ENCODE measurements around the gene PKNOX1. TPM values are rescaled to one million over a fixed set of nuclear protein-coding genes. Genes with fewer than 3 reads are reported as not detected.
A peak's percentile ranks its signal among the peaks of the same experiment; 100 is the strongest.
"Not testable (repeated sequence)": the region's sequence is repeated elsewhere in the genome, so short reads cannot be mapped to it uniquely, and the experiment has no call there.

Gene PKNOX1
- total RNA-seq, 1 experiment from 2014 or later: 16.5 TPM

- ATAC-seq; in situ Hi-C loops (cut with HindIII; ENCODE audit: low pct_unique_long_range_greater_than_20kb, low sequenced_read_pairs); DNase-seq (ENCODE audit: low read depth, low spot score); intact Hi-C loops (cut with micrococcal nuclease; ENCODE audit: unreplicated experiment); H3K4me3 ChIP-seq (ENCODE audit: low read depth in 2 of 2, low read length in 2 of 2); POLR2A ChIA-PET; H3K9me3 ChIP-seq (ENCODE audit: control insufficient read depth, insufficient read depth, low read depth, low read length); H3K4me1 ChIP-seq (ENCODE audit: control insufficient read depth, insufficient read depth, low read length); H3K36me3 ChIP-seq (ENCODE audit: control insufficient read depth, insufficient read depth, low read length); H3K27ac ChIP-seq (ENCODE audit: low read length); CTCF ChIA-PET; H3K27me3 ChIP-seq (ENCODE audit: control insufficient read depth, insufficient read depth, low read length): not testable (repeated sequence)
- TSS peak; percentile 71 for BruUV-seq (replicated peaks)
These were observed 78.8 kb downstream of the PKNOX1 start for GRCh38 chr21:43053112-43053511.

- intact Hi-C loops (cut with micrococcal nuclease; ENCODE audit: unreplicated experiment): not testable (repeated sequence)
These were observed 88.7 kb downstream of the PKNOX1 start for GRCh38 chr21:43062955-43063664.

GRCh38 chr21:43064265-43064917 lies 90.0 kb downstream of the PKNOX1 start:
- H3K4me3 ChIP-seq (ENCODE audit: low read depth in 2 of 2, low read length in 2 of 2); POLR2A ChIA-PET; CTCF ChIA-PET; H3K9me3 ChIP-seq (ENCODE audit: control insufficient read depth, insufficient read depth, low read depth, low read length); H3K36me3 ChIP-seq (ENCODE audit: control insufficient read depth, insufficient read depth, low read length); in situ Hi-C loops (cut with HindIII; ENCODE audit: low pct_unique_long_range_greater_than_20kb, low sequenced_read_pairs); BruUV-seq (replicated peaks); intact Hi-C loops (cut with micrococcal nuclease; ENCODE audit: unreplicated experiment); H3K4me1 ChIP-seq (ENCODE audit: control insufficient read depth, insufficient read depth, low read length); H3K27me3 ChIP-seq (ENCODE audit: control insufficient read depth, insufficient read depth, low read length); H3K27ac ChIP-seq (ENCODE audit: low read length); ATAC-seq; DNase-seq (ENCODE audit: low read depth, low spot score): not testable (repeated sequence)

More at GRCh38 chr21:43062955-43063664, 88.7 kb downstream of the PKNOX1 start:
- H3K36me3 ChIP-seq (ENCODE audit: control insufficient read depth, insufficient read depth, low read length); POLR2A ChIA-PET; in situ Hi-C loops (cut with HindIII; ENCODE audit: low pct_unique_long_range_greater_than_20kb, low sequenced_read_pairs); BruUV-seq (replicated peaks); ATAC-seq; H3K4me3 ChIP-seq (ENCODE audit: low read depth in 2 of 2, low read length in 2 of 2); H3K4me1 ChIP-seq (ENCODE audit: control insufficient read depth, insufficient read depth, low read length); H3K27ac ChIP-seq (ENCODE audit: low read length); H3K27me3 ChIP-seq (ENCODE audit: control insufficient read depth, insufficient read depth, low read length); CTCF ChIA-PET; DNase-seq (ENCODE audit: low read depth, low spot score); H3K9me3 ChIP-seq (ENCODE audit: control insufficient read depth, insufficient read depth, low read depth, low read length): not testable (repeated sequence)

- in situ Hi-C loops (cut with HindIII; ENCODE audit: low pct_unique_long_range_greater_than_20kb, low sequenced_read_pairs); BruUV-seq (replicated peaks); intact Hi-C loops (cut with micrococcal nuclease; ENCODE audit: unreplicated experiment); POLR2A ChIA-PET; H3K9me3 ChIP-seq (ENCODE audit: control insufficient read depth, insufficient read depth, low read depth, low read length); CTCF ChIA-PET; H3K27me3 ChIP-seq (ENCODE audit: control insufficient read depth, insufficient read depth, low read length); H3K4me3 ChIP-seq (ENCODE audit: low read depth in 2 of 2, low read length in 2 of 2); H3K27ac ChIP-seq (ENCODE audit: low read length); ATAC-seq; H3K4me1 ChIP-seq (ENCODE audit: control insufficient read depth, insufficient read depth, low read length); DNase-seq (ENCODE audit: low read depth, low spot score); H3K36me3 ChIP-seq (ENCODE audit: control insufficient read depth, insufficient read depth, low read length): not testable (repeated sequence)
These were observed 91.6 kb downstream of the PKNOX1 start for GRCh38 chr21:43065991-43066390.

- in situ Hi-C loops (cut with HindIII; ENCODE audit: low pct_unique_long_range_greater_than_20kb, low sequenced_read_pairs); DNase-seq (ENCODE audit: low read depth, low spot score); H3K4me3 ChIP-seq (ENCODE audit: low read depth in 2 of 2, low read length in 2 of 2); H3K4me1 ChIP-seq (ENCODE audit: control insufficient read depth, insufficient read depth, low read length); ATAC-seq; POLR2A ChIA-PET; H3K27ac ChIP-seq (ENCODE audit: low read length); intact Hi-C loops (cut with micrococcal nuclease; ENCODE audit: unreplicated experiment); CTCF ChIA-PET; H3K27me3 ChIP-seq (ENCODE audit: control insufficient read depth, insufficient read depth, low read length); H3K36me3 ChIP-seq (ENCODE audit: control insufficient read depth, insufficient read depth, low read length); H3K9me3 ChIP-seq (ENCODE audit: control insufficient read depth, insufficient read depth, low read depth, low read length); BruUV-seq (replicated peaks): not testable (repeated sequence)
These were observed 92.3 kb downstream of the PKNOX1 start for GRCh38 chr21:43066690-43067089.

GRCh38 chr21:43068065-43068464 lies 93.7 kb downstream of the PKNOX1 start:
- H3K9me3 ChIP-seq (ENCODE audit: control insufficient read depth, insufficient read depth, low read depth, low read length); DNase-seq (ENCODE audit: low read depth, low spot score); in situ Hi-C loops (cut with HindIII; ENCODE audit: low pct_unique_long_range_greater_than_20kb, low sequenced_read_pairs); H3K27me3 ChIP-seq (ENCODE audit: control insufficient read depth, insufficient read depth, low read length); H3K27ac ChIP-seq (ENCODE audit: low read length); BruUV-seq (replicated peaks); H3K36me3 ChIP-seq (ENCODE audit: control insufficient read depth, insufficient read depth, low read length); intact Hi-C loops (cut with micrococcal nuclease; ENCODE audit: unreplicated experiment); POLR2A ChIA-PET; ATAC-seq; CTCF ChIA-PET; H3K4me1 ChIP-seq (ENCODE audit: control insufficient read depth, insufficient read depth, low read length); H3K4me3 ChIP-seq (ENCODE audit: low read depth in 2 of 2, low read length in 2 of 2): not testable (repeated sequence)

- BruUV-seq (replicated peaks); H3K9me3 ChIP-seq (ENCODE audit: control insufficient read depth, insufficient read depth, low read depth, low read length); POLR2A ChIA-PET; CTCF ChIA-PET; H3K27ac ChIP-seq (ENCODE audit: low read length); H3K27me3 ChIP-seq (ENCODE audit: control insufficient read depth, insufficient read depth, low read length); H3K4me3 ChIP-seq (ENCODE audit: low read depth in 2 of 2, low read length in 2 of 2); H3K36me3 ChIP-seq (ENCODE audit: control insufficient read depth, insufficient read depth, low read length); ATAC-seq; H3K4me1 ChIP-seq (ENCODE audit: control insufficient read depth, insufficient read depth, low read length); in situ Hi-C loops (cut with HindIII; ENCODE audit: low pct_unique_long_range_greater_than_20kb, low sequenced_read_pairs); DNase-seq (ENCODE audit: low read depth, low spot score); intact Hi-C loops (cut with micrococcal nuclease; ENCODE audit: unreplicated experiment): not testable (repeated sequence)
These were observed 95.3 kb downstream of the PKNOX1 start for GRCh38 chr21:43069682-43070081.

Measured in Panc1 (cell line).